ENCODE results near the gene TAB3. TPM values are rescaled to one million over a fixed set of nuclear protein-coding genes. Genes with fewer than 3 reads are reported as not detected.

The TAB3 gene
- total RNA-seq, 1 donor from 2014 or later = 26.1 TPM

GRCh38 chrX:30864383-30864785 is 24.7 kb downstream of the TAB3 start:
- no peaks in the 10 kb centered on the region for H3K27me3 Mint-ChIP-seq
- peaks cover 12% of the 10 kb centered on the region for H3K36me3 Mint-ChIP-seq
- H3K4me1 Mint-ChIP-seq (ENCODE audit: unreplicated experiment) = no peaks in the 10 kb centered on the region

DNA sequence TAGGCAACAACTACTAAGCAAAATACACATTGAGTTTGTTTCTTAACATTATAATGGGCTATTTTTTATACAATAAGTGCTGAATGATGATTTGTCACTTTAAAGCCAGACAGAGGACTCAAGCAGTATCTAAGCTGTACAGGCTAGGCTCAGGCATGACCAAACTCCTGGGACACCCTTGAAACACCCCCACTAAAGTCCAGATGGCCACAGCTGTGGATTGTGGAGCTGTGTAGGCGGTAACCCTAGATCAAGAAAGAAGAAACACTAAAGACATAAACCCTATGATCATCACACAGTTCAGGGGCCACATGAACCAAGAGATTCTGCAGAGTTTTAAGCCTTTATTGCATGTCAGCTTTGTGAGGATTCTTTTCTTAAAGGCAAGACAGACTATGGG is 25.1 kb downstream of the TAB3 start:
- no peak for DNase-seq (ENCODE audit: extremely low spot score, unreplicated experiment)
- Mint-ChIP-seq H3K4me1 (ENCODE audit: unreplicated experiment) (no peaks in the 10 kb centered on the region), H3K27ac (no peak overlapping the region), H3K27me3 (no peaks in the 10 kb centered on the region), H3K4me3 (no peak overlapping the region), H3K9me3 (no peaks in the 10 kb centered on the region), H3K36me3 (peaks cover 12% of the 10 kb centered on the region)
- TF ChIP-seq CTCF (conservative IDR thresholded peaks at IDR 0.05) = no peak

More at GRCh38 chrX:30864383-30864785, 24.7 kb downstream of the TAB3 start:
- Mint-ChIP-seq H3K9me3 (no peaks in the 10 kb centered on the region), H3K27ac (peak overlapping the region; percentile 65), H3K4me3 (no peak overlapping the region)
- no peak for TF ChIP-seq CTCF (conservative IDR thresholded peaks at IDR 0.05)
- no peak for DNase-seq (ENCODE audit: extremely low spot score, unreplicated experiment)

- Mint-ChIP-seq H3K27ac (no peak overlapping the region), H3K36me3 (peaks cover 18% of the 10 kb centered on the region), H3K27me3 (no peaks in the 10 kb centered on the region), H3K9me3 (no peaks in the 10 kb centered on the region), H3K4me3 (no peak overlapping the region), H3K4me1 (ENCODE audit: unreplicated experiment) (no peaks in the 10 kb centered on the region)
- no peak for TF ChIP-seq CTCF (conservative IDR thresholded peaks at IDR 0.05)
- no peak for DNase-seq (ENCODE audit: extremely low spot score, unreplicated experiment)
These were observed 31.0 kb downstream of the TAB3 start for GRCh38 chrX:30858098-30858497.

DNA sequence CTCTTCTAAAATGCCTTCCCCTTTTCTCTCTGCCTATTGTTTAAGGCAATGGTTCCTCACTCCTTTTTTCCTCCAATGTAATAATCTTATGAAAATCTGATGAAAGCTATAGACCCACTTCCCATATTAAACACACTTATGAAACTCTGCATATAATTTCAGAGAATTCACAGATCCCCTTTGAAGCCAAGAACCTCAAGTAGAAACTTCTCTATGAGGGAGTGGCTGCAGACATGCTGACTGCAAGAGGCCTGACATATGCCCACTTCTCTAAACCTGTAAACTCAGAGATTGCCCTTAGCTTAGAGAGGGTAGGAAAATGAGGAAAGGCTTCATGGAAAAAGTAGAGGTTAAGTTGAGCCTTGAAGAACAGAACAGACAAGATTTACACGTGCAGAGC is 37.6 kb downstream of the TAB3 start:
- Mint-ChIP-seq H3K27ac (no peak overlapping the region), H3K4me1 (ENCODE audit: unreplicated experiment) (no peaks in the 10 kb centered on the region), H3K9me3 (no peaks in the 10 kb centered on the region), H3K27me3 (no peaks in the 10 kb centered on the region), H3K36me3 (peaks cover 18% of the 10 kb centered on the region), H3K4me3 (no peak overlapping the region)
- no peak for DNase-seq (ENCODE audit: extremely low spot score, unreplicated experiment)
- TF ChIP-seq CTCF (conservative IDR thresholded peaks at IDR 0.05) = no peak

GRCh38 chrX:30835373-30835772 is 53.7 kb downstream of the TAB3 start:
- Mint-ChIP-seq H3K4me1 (ENCODE audit: unreplicated experiment) (no peaks in the 10 kb centered on the region), H3K27me3 (no peaks in the 10 kb centered on the region), H3K27ac (no peak overlapping the region), H3K4me3 (no peak overlapping the region), H3K9me3 (peaks cover 6% of the 10 kb centered on the region), H3K36me3 (peaks cover 21% of the 10 kb centered on the region)
- no peak for DNase-seq (ENCODE audit: extremely low spot score, unreplicated experiment)
- no peak for TF ChIP-seq CTCF (conservative IDR thresholded peaks at IDR 0.05)

DNA sequence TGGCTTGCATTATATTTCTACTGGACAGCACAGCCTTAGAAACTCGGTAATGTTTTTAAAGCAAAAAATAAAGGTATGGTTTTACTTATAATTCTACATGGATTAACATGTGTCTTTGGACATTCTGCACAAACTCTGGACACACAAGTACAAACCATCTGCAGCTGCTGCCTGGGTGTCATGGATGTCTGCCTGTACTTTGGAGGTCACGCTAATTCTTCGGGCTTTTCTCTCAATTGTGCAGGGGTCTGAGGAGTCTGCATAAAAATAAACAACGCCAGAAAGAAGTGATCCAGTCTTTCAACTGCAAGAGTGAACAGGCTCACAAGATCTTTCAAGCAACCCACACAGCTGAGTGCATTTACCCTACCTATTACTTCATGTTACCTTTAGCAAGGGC is 55.2 kb downstream of the TAB3 start:
- Mint-ChIP-seq H3K4me1 (ENCODE audit: unreplicated experiment) (no peaks in the 10 kb centered on the region), H3K36me3 (peaks cover 21% of the 10 kb centered on the region), H3K27me3 (no peaks in the 10 kb centered on the region), H3K27ac (no peak overlapping the region), H3K4me3 (no peak overlapping the region), H3K9me3 (peaks cover 6% of the 10 kb centered on the region)
- no peak for DNase-seq (ENCODE audit: extremely low spot score, unreplicated experiment)
- TF ChIP-seq CTCF (conservative IDR thresholded peaks at IDR 0.05) = no peak

All from type B pancreatic cell (in vitro differentiated cells).